GM18868 (cell line): ENCODE results near the gene NOC4L.

Source experiments
- ATAC-seq: cut with Tn5 transposase; IDR thresholded peaks from one replicate; pipeline ENCODE4 v1.9.1; 2021; ENCODE audit warnings: mild to moderate bottlenecking, moderate library complexity; ENCODE audit not compliant: unreplicated experiment

Gene NOC4L

GRCh38 chr12:132196038-132196872 lies 52.0 kb downstream of the NOC4L start:
- ATAC-seq = no peak

- ATAC-seq = no peak
Measured at GRCh38 chr12:132196873-132197390, 52.7 kb downstream of the NOC4L start.

GRCh38 chr12:132197581-132198354 lies 53.5 kb downstream of the NOC4L start:
- no peak for ATAC-seq

GRCh38 chr12:132199101-132199500 lies 54.8 kb downstream of the NOC4L start:
- ATAC-seq = no peak

GRCh38 chr12:132199526-132200319 lies 55.5 kb downstream of the NOC4L start:
- ATAC-seq = no peak

- no peak for ATAC-seq
Measured at GRCh38 chr12:132200800-132201199, 56.5 kb downstream of the NOC4L start.

- no peak for ATAC-seq
Measured at GRCh38 chr12:132201391-132202120, 57.3 kb downstream of the NOC4L start.
